ENCODE measurements around the gene TLR8.

Gene TLR8

DNA sequence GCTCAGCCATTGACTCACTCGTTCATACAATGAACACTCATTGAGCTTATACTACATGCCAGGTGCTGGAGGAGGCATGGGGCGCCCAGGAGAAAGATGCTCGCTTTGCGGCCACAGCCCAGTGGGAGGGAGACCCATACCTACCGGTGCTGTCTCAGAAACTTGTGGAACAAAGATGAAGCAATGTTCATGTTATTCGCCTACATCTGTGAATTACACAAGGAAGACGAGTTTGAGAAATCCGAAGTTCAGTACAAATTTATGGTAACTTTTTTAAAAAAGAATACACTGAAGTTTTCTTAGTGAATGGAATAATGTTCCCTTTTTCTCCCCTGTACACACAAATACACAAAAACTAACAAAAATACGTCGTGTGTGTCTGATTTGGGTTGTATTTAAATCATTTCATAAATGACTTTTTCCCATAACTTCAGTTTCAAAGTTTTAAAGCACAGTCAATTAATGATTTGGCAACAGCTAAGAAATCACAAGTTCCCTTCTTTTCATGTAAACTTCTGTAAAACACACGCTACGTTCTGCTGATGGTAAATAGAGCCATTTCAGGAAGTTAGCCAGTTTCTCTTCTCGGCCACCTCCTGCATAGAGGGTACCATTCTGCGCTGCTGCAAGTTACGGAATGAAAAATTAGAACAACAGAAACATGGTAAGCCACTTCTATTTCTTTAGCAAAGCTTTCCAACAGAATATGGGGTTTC lies at the start of gene TLR8:
TLR8 (plus strand) TSS at position 575 of the 716 bp plus-strand sequence; CDS start at position 662, 87 bp downstream.
- Histone ChIP-seq H3K4me1 (ENCODE audit: insufficient read depth, insufficient read length) (no peaks in the 10 kb centered on the region), H3K36me3 (ENCODE audit: insufficient read depth, insufficient read length, low read length) (no peaks in the 10 kb centered on the region), H3K4me3 (ENCODE audit: insufficient read length, low read depth) (no peak within 1 kb of the TSS), H3K27me3 (ENCODE audit: insufficient read depth, insufficient read length) (no peaks in the 10 kb centered on the region), H3K9me3 (ENCODE audit: insufficient read depth, low read length) (no peaks in the 10 kb centered on the region), H3K9ac (ENCODE audit: insufficient read length, low read depth) (no peak within 1 kb of the TSS)
- DNase-seq (ENCODE audit: low read depth, low spot score): no peak
- TF ChIP-seq SUZ12 (IDR thresholded peaks at IDR 0.05; ENCODE audit: extremely low read depth, insufficient read depth, insufficient read length) (no peak), ZNF274 (IDR thresholded peaks at IDR 0.05; ENCODE audit: low read depth, low read length) (no peak), YY1 (IDR thresholded peaks at IDR 0.05; ENCODE audit: insufficient read depth, insufficient read length) (no peak)

DNA sequence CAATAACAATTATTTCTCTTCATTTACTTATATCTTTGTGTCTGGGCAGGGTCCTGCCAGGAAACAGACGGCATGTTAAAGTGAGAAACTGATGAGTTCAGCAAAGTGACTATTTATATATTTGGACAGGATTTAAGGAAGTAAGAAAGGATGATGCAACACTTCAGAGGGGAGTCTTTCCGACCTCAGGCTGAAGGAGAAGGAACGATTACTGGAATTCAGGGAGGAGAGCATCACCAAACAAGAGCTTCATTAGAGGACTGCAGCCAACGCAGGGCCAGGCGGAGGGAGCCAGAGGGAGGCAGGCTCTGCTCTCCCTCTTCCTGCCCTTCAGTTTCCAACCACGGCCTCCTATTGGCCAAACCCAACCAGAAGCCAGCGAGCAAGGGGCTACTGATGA lies 41.1 kb upstream of the TLR8 start:
- TF ChIP-seq YY1 (IDR thresholded peaks at IDR 0.05; ENCODE audit: insufficient read depth, insufficient read length): no peak
- TF ChIP-seq ZNF274 (IDR thresholded peaks at IDR 0.05; ENCODE audit: low read depth, low read length): no peak
- TF ChIP-seq SUZ12 (IDR thresholded peaks at IDR 0.05; ENCODE audit: extremely low read depth, insufficient read depth, insufficient read length): no peak
- no peak for DNase-seq (ENCODE audit: low read depth, low spot score)

DNA sequence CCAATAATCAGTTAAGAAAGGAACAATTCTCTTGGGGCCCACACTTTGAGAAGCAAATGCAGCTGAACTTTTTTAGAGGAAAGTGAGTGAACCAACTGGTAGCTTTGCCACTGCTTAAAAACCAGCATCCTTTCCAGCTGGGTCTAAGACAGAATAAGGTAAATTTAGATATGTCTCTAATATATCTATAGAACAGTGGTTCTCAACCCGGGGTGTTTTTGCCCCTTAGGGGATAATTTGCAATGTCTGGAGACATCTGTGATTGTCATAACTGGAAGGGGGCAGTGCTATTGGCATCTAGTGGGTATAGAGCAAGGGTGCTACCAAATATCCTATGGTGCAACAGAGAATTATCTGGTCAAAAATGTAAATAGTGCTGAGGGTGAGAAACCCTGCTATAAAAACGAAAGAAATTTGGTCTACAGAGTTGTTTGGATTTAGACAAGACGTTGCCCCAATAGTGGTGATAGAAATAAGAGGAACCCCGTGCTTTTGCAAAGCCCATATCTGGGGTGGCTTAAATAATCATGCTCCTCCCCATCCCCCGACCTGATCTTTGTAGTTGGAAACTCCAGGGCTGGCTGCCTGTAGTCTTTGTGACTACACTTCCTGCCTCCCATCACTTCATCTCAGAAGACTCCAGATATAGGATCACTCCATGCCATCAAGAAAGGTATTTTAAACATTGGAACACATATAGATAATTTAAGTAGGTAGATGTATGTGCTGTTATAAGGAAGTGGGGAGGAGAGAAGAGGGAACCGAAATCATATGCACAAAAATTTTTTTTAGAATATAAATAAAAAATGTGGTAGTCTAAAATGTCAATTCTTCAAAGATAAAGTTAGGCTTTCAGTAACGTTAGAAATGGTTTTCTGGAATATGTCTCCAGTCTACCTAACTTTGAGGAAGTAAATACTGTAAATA lies 39.7 kb upstream of the TLR8 start, which contains the start of gene TLR7:
TLR7 (plus strand) TSS at position 622 of the 927 bp plus-strand sequence. CDS start 507 bp downstream, outside the sequence.
- no peaks in the 10 kb centered on the region for H3K27me3 ChIP-seq (ENCODE audit: insufficient read depth, insufficient read length)
- H3K36me3 ChIP-seq (ENCODE audit: insufficient read depth, insufficient read length, low read length): no peaks in the 10 kb centered on the region
- no peak within 1 kb of the TSS for H3K9ac ChIP-seq (ENCODE audit: insufficient read length, low read depth)
- no peaks in the 10 kb centered on the region for H3K4me1 ChIP-seq (ENCODE audit: insufficient read depth, insufficient read length)
- TF ChIP-seq YY1 (IDR thresholded peaks at IDR 0.05; ENCODE audit: insufficient read depth, insufficient read length) (no peak), SUZ12 (IDR thresholded peaks at IDR 0.05; ENCODE audit: extremely low read depth, insufficient read depth, insufficient read length) (no peak)
- no peak within 1 kb of the TSS for H3K4me3 ChIP-seq (ENCODE audit: insufficient read length, low read depth)
- H3K9me3 ChIP-seq (ENCODE audit: insufficient read depth, low read length): peaks cover 10% of the 10 kb centered on the region; the same call in 1 of the 2 replicates
- DNase-seq (ENCODE audit: low read depth, low spot score): no peak

More for the DNA sequence above, 41.1 kb upstream of the TLR8 start:
- Histone ChIP-seq H3K27me3 (ENCODE audit: insufficient read depth, insufficient read length) (no peaks in the 10 kb centered on the region), H3K36me3 (ENCODE audit: insufficient read depth, insufficient read length, low read length) (no peaks in the 10 kb centered on the region), H3K4me1 (ENCODE audit: insufficient read depth, insufficient read length) (no peaks in the 10 kb centered on the region), H3K9ac (ENCODE audit: insufficient read length, low read depth) (no peak overlapping the region), H3K4me3 (ENCODE audit: insufficient read length, low read depth) (no peak overlapping the region), H3K9me3 (ENCODE audit: insufficient read depth, low read length) (peaks cover 10% of the 10 kb centered on the region; the same call in 1 of the 2 replicates)

DNA sequence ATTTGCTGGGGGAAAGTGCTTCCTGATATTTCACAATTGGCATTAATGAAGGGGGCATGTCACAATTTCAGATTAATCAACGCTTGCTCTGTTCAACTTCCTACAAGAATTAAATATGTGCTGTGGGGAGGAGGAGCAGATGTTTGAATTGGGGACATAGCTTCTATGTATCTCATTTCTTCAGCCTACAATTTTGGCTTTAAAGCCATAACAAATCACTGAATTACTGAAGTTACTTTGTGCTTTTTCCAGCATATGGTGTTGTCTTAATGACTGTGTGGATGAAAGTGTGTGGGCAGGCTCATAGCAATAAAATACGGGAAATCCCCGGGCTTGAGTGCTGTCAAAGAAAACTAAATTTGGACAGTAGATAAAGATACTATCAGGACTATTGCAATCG lies 38.7 kb upstream of the TLR8 start:
- H3K36me3 ChIP-seq (ENCODE audit: insufficient read depth, insufficient read length, low read length): no peaks in the 10 kb centered on the region
- peaks cover 10% of the 10 kb centered on the region; the same call in 1 of the 2 replicates for H3K9me3 ChIP-seq (ENCODE audit: insufficient read depth, low read length)
- TF ChIP-seq ZNF274 (IDR thresholded peaks at IDR 0.05; ENCODE audit: low read depth, low read length) (no peak), SUZ12 (IDR thresholded peaks at IDR 0.05; ENCODE audit: extremely low read depth, insufficient read depth, insufficient read length) (no peak), YY1 (IDR thresholded peaks at IDR 0.05; ENCODE audit: insufficient read depth, insufficient read length) (no peak)
- DNase-seq (ENCODE audit: low read depth, low spot score): no peak
- no peak overlapping the region for H3K4me3 ChIP-seq (ENCODE audit: insufficient read length, low read depth)
- no peak overlapping the region for H3K9ac ChIP-seq (ENCODE audit: insufficient read length, low read depth)
- H3K27me3 ChIP-seq (ENCODE audit: insufficient read depth, insufficient read length): no peaks in the 10 kb centered on the region
- H3K4me1 ChIP-seq (ENCODE audit: insufficient read depth, insufficient read length): no peaks in the 10 kb centered on the region

DNA sequence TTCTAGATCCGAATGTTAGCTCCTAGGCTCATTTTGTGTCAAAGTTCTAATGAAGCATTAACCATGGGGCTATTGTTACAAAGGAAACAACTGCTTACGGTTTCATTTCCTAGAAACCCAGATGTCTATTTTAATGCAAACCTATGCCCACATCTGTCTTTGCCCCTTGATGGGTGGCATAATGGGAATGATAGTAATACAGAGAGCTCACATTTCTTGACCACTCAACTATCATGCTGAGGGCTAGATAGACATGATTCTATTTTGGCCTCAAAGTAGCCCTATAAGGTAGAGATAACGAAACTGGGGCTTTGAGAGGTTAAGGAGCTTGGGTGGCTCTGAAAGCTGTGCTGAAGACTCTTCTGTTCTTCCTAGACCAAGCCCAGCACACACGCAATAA lies 37.7 kb upstream of the TLR8 start:
- no peaks in the 10 kb centered on the region for H3K27me3 ChIP-seq (ENCODE audit: insufficient read depth, insufficient read length)
- no peaks in the 10 kb centered on the region for H3K4me1 ChIP-seq (ENCODE audit: insufficient read depth, insufficient read length)
- H3K9me3 ChIP-seq (ENCODE audit: insufficient read depth, low read length): peaks cover 10% of the 10 kb centered on the region; the same call in 1 of the 2 replicates
- TF ChIP-seq SUZ12 (IDR thresholded peaks at IDR 0.05; ENCODE audit: extremely low read depth, insufficient read depth, insufficient read length): no peak
- TF ChIP-seq YY1 (IDR thresholded peaks at IDR 0.05; ENCODE audit: insufficient read depth, insufficient read length): no peak
- no peak for TF ChIP-seq ZNF274 (IDR thresholded peaks at IDR 0.05; ENCODE audit: low read depth, low read length)
- no peak overlapping the region for H3K9ac ChIP-seq (ENCODE audit: insufficient read length, low read depth)
- no peak overlapping the region for H3K4me3 ChIP-seq (ENCODE audit: insufficient read length, low read depth)
- no peak for DNase-seq (ENCODE audit: low read depth, low spot score)
- no peaks in the 10 kb centered on the region for H3K36me3 ChIP-seq (ENCODE audit: insufficient read depth, insufficient read length, low read length)

DNA sequence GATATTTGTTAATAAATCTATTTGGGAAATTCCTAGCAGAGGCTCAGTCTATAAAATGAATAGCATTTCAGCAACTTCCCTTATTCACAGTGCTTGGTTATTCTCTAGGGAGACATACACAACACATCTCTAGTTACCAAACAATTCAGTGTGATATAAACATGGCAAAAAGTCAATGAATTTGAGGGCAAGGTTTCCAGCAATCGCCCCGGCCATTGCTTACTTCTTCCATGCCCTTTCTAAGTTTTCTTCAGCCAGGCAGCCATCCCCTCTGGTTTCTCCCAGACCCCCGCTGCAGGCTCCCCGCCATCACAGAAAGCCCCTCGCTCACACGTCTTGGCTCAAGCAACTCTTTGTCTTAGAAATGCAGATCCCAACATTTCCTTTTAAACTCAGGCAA lies 35.2 kb upstream of the TLR8 start:
- Histone ChIP-seq H3K27me3 (ENCODE audit: insufficient read depth, insufficient read length) (no peaks in the 10 kb centered on the region), H3K9ac (ENCODE audit: insufficient read length, low read depth) (no peak overlapping the region), H3K4me3 (ENCODE audit: insufficient read length, low read depth) (no peak overlapping the region), H3K9me3 (ENCODE audit: insufficient read depth, low read length) (peaks cover 4% of the 10 kb centered on the region; the same call in 1 of the 2 replicates), H3K4me1 (ENCODE audit: insufficient read depth, insufficient read length) (no peaks in the 10 kb centered on the region), H3K36me3 (ENCODE audit: insufficient read depth, insufficient read length, low read length) (no peaks in the 10 kb centered on the region)
- no peak for TF ChIP-seq ZNF274 (IDR thresholded peaks at IDR 0.05; ENCODE audit: low read depth, low read length)
- no peak for TF ChIP-seq SUZ12 (IDR thresholded peaks at IDR 0.05; ENCODE audit: extremely low read depth, insufficient read depth, insufficient read length)
- TF ChIP-seq YY1 (IDR thresholded peaks at IDR 0.05; ENCODE audit: insufficient read depth, insufficient read length): no peak
- no peak for DNase-seq (ENCODE audit: low read depth, low spot score)

DNA sequence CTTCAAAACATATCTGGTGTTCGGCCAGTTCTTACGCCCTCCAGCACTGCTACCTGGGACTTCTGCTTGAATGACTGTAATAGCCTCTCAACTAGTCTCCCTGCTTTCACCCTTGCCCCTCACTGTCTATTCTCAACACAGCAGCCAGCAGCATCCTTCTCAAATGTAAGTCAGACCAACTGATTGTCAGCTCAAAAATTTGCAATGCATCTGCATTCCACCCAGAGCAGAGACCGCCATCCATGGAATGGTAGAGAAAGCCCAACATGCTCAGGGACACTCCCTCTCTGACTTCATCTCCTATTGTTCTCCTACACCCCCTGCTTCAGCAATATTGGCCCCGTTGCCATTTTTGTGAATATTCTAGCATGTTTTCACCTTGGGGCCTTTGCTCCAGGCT lies 33.7 kb upstream of the TLR8 start:
- Histone ChIP-seq H3K27me3 (ENCODE audit: insufficient read depth, insufficient read length) (no peaks in the 10 kb centered on the region), H3K9ac (ENCODE audit: insufficient read length, low read depth) (no peak overlapping the region), H3K36me3 (ENCODE audit: insufficient read depth, insufficient read length, low read length) (no peaks in the 10 kb centered on the region), H3K9me3 (ENCODE audit: insufficient read depth, low read length) (peaks cover 4% of the 10 kb centered on the region; the same call in 1 of the 2 replicates), H3K4me3 (ENCODE audit: insufficient read length, low read depth) (no peak overlapping the region), H3K4me1 (ENCODE audit: insufficient read depth, insufficient read length) (no peaks in the 10 kb centered on the region)
- no peak for TF ChIP-seq ZNF274 (IDR thresholded peaks at IDR 0.05; ENCODE audit: low read depth, low read length)
- no peak for TF ChIP-seq YY1 (IDR thresholded peaks at IDR 0.05; ENCODE audit: insufficient read depth, insufficient read length)
- TF ChIP-seq SUZ12 (IDR thresholded peaks at IDR 0.05; ENCODE audit: extremely low read depth, insufficient read depth, insufficient read length): no peak
- peak; percentile 16 for DNase-seq (ENCODE audit: low read depth, low spot score)

Data from NT2/D1 (cell line).